ENCODE measurements around the gene CYB5A.

The CYB5A gene

GRCh38 chr18:74281011-74281979 lies 10.5 kb downstream of the CYB5A start:
- in situ Hi-C loops (cut with HindIII; ENCODE audit: low sequenced_read_pairs): no loop called here
- H3K4me3 ChIP-seq (ENCODE audit: low read depth, low read length): no peak overlapping the region
- TF ChIP-seq CTCF (IDR thresholded peaks at IDR 0.05; ENCODE audit: low read depth, low read length, missing control alignments): no peak
- no peak for DNase-seq (ENCODE audit: low read depth)

- no peak for DNase-seq (ENCODE audit: low read depth)
- in situ Hi-C loops (cut with HindIII; ENCODE audit: low sequenced_read_pairs): no loop called here
- H3K4me3 ChIP-seq (ENCODE audit: low read depth, low read length): no peak overlapping the region
- TF ChIP-seq CTCF (IDR thresholded peaks at IDR 0.05; ENCODE audit: low read depth, low read length, missing control alignments): no peak
Measured at GRCh38 chr18:74278983-74279382, 12.8 kb downstream of the CYB5A start.

GRCh38 chr18:74278058-74278457 lies 13.7 kb downstream of the CYB5A start:
- TF ChIP-seq CTCF (IDR thresholded peaks at IDR 0.05; ENCODE audit: low read depth, low read length, missing control alignments): no peak
- in situ Hi-C loops (cut with HindIII; ENCODE audit: low sequenced_read_pairs): no loop called here
- no peak overlapping the region for H3K4me3 ChIP-seq (ENCODE audit: low read depth, low read length)
- DNase-seq (ENCODE audit: low read depth): no peak

GRCh38 chr18:74277296-74277695 lies 14.5 kb downstream of the CYB5A start:
- in situ Hi-C loops (cut with HindIII; ENCODE audit: low sequenced_read_pairs): no loop called here
- no peak for TF ChIP-seq CTCF (IDR thresholded peaks at IDR 0.05; ENCODE audit: low read depth, low read length, missing control alignments)
- no peak for DNase-seq (ENCODE audit: low read depth)

GRCh38 chr18:74276609-74277008 lies 15.2 kb downstream of the CYB5A start:
- no peak for DNase-seq (ENCODE audit: low read depth)
- TF ChIP-seq CTCF (IDR thresholded peaks at IDR 0.05; ENCODE audit: low read depth, low read length, missing control alignments): no peak
- H3K4me3 ChIP-seq (ENCODE audit: low read depth, low read length): no peak overlapping the region
- in situ Hi-C loops (cut with HindIII; ENCODE audit: low sequenced_read_pairs): no loop called here

More at GRCh38 chr18:74277296-74277695, 14.5 kb downstream of the CYB5A start:
- H3K4me3 ChIP-seq (ENCODE audit: low read depth, low read length): no peak overlapping the region

- in situ Hi-C loops (cut with HindIII; ENCODE audit: low sequenced_read_pairs): no loop called here
- no peak overlapping the region for H3K4me3 ChIP-seq (ENCODE audit: low read depth, low read length)
- DNase-seq (ENCODE audit: low read depth): no peak
- no peak for TF ChIP-seq CTCF (IDR thresholded peaks at IDR 0.05; ENCODE audit: low read depth, low read length, missing control alignments)
Measured at GRCh38 chr18:74275736-74276135, 16.0 kb downstream of the CYB5A start.

Data from astrocyte of the cerebellum (primary cell).